Chondrocyte (in vitro differentiated cells): ENCODE measurements around the gene TRAPPC4. TPM values are rescaled to one million over a fixed set of nuclear protein-coding genes. Genes with fewer than 3 reads are reported as not detected.

ENCODE experiments used
- DNase-seq: peaks from one replicate; pipeline ENCODE4 v3.0.0; 2021; ENCODE audit warnings: mixed read lengths, low spot score
- H3K27ac Mint-ChIP-seq: one replicate; pipeline ENCODE4 v1.8.0; 2021; ENCODE audit warnings: mild to moderate bottlenecking, moderate library complexity, mixed read lengths; ENCODE audit not compliant: unreplicated experiment
- H3K27me3 Mint-ChIP-seq: 2 replicates; pipeline ENCODE4 v1.8.0; 2021; ENCODE audit warnings: low read depth, mixed read lengths
- H3K36me3 Mint-ChIP-seq: 2 replicates; pipeline ENCODE4 v1.8.0; 2021; ENCODE audit warnings: low read depth, mixed read lengths
- H3K4me1 Mint-ChIP-seq: 2 replicates; pipeline ENCODE4 v1.8.0; 2021; ENCODE audit warnings: low read depth, mild to moderate bottlenecking, mixed read lengths
- H3K4me3 Mint-ChIP-seq: one replicate; pipeline ENCODE4 v1.8.0; 2021; ENCODE audit warnings: mild to moderate bottlenecking, moderate library complexity, mixed read lengths; ENCODE audit not compliant: unreplicated experiment
- H3K9me3 Mint-ChIP-seq: 2 replicates; pipeline ENCODE4 v1.8.0; 2021; ENCODE audit warnings: low read depth, mixed read lengths
- total RNA-seq: library from RNA; stranded (reverse); gene quantifications from 3 replicates; pipeline ENCODE4 v1.2.1, GENCODE V29; 2021
- TF ChIP-seq, protein P1 (sequence below): fragments of 200-600 bp; sonication (generic); IDR thresholded peaks from 2 replicates; pipeline ENCODE4 v1.5.0; 2021; ENCODE audit warnings: antibody characterized with exemption, mild to moderate bottlenecking, moderate library complexity

TRAPPC4 gene
- total RNA-seq, 1 donor from 2014 or later: 73.0 TPM

DNA sequence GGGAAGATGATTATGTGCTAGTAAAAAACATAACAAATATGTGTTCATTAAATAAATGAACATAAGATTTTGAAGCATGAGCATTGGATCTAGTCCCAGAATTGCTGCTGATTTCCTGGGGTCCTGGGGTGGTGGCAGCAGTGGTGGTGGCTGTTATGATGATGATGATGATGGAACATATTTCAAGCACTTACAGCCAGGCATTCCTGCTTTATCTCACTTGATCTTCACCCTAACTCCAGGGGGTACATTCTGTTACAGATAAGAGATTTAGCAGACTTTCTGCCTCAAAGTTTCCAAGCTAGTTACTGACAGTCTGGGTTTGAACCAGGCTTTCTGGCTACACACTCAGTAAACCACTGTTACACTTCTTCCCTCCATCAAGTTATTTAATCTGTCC lies 5.2 kb downstream of the TRAPPC4 start:
- peaks cover 24% of the 10 kb centered on the region for H3K4me1 Mint-ChIP-seq
- H3K9me3 Mint-ChIP-seq: no peaks in the 10 kb centered on the region
- H3K4me3 Mint-ChIP-seq: no peak overlapping the region
- H3K27ac Mint-ChIP-seq: peak overlapping the region; percentile 4
- H3K27me3 Mint-ChIP-seq: no peaks in the 10 kb centered on the region
- TF ChIP-seq, protein P1, sequence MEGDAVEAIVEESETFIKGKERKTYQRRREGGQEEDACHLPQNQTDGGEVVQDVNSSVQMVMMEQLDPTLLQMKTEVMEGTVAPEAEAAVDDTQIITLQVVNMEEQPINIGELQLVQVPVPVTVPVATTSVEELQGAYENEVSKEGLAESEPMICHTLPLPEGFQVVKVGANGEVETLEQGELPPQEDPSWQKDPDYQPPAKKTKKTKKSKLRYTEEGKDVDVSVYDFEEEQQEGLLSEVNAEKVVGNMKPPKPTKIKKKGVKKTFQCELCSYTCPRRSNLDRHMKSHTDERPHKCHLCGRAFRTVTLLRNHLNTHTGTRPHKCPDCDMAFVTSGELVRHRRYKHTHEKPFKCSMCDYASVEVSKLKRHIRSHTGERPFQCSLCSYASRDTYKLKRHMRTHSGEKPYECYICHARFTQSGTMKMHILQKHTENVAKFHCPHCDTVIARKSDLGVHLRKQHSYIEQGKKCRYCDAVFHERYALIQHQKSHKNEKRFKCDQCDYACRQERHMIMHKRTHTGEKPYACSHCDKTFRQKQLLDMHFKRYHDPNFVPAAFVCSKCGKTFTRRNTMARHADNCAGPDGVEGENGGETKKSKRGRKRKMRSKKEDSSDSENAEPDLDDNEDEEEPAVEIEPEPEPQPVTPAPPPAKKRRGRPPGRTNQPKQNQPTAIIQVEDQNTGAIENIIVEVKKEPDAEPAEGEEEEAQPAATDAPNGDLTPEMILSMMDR: no peak
- H3K36me3 Mint-ChIP-seq: peaks cover 13% of the 10 kb centered on the region
- no peak for DNase-seq

DNA sequence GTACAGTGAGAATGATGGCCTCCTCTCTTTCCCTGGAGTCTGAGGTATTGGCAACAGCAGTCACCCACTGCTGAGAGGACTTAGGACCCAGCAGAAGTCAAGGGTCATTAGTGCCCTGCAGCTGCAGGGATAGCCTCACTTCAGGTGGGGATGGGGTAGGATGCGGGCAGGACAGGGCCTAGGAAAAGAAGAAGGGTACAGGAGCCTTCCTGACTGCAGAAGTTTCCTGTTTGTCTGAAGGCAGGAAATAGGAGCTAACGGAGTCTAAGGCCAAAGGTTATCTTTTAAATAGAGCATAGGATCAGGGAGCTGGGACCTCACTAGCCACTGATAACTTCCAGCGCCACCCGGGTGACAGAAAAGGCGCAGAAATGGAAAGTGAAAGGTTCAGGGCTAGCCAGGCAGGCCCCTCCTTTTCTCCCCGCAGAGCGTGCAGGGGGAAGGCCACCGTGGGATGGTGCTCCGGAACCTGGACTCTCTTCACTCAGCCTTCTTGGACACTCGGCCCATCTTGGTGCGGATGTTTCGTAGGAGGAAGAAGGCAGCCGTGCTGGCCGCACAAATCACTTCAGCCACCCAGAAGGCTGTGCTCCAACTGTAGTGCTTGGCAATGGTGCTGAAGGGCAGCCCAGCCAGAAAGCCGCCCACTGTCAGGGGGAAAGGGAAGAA lies 6.0 kb downstream of the TRAPPC4 start:
- Mint-ChIP-seq H3K4me3 (no peak overlapping the region), H3K27ac (peak overlapping the region; percentile 8), H3K9me3 (no peaks in the 10 kb centered on the region), H3K4me1 (peaks cover 29% of the 10 kb centered on the region), H3K36me3 (peaks cover 13% of the 10 kb centered on the region), H3K27me3 (no peaks in the 10 kb centered on the region)
- DNase-seq: no peak
- TF ChIP-seq, protein P1: no peak

GRCh38 chr11:119025099-119025473 lies 6.5 kb downstream of the TRAPPC4 start:
- peak; percentile 41 for DNase-seq
- Mint-ChIP-seq H3K4me1 (peaks cover 29% of the 10 kb centered on the region), H3K27ac (peak overlapping the region; percentile 24), H3K36me3 (peaks cover 12% of the 10 kb centered on the region), H3K4me3 (no peak overlapping the region), H3K27me3 (no peaks in the 10 kb centered on the region), H3K9me3 (no peaks in the 10 kb centered on the region)
- TF ChIP-seq, protein P1: no peak

DNA sequence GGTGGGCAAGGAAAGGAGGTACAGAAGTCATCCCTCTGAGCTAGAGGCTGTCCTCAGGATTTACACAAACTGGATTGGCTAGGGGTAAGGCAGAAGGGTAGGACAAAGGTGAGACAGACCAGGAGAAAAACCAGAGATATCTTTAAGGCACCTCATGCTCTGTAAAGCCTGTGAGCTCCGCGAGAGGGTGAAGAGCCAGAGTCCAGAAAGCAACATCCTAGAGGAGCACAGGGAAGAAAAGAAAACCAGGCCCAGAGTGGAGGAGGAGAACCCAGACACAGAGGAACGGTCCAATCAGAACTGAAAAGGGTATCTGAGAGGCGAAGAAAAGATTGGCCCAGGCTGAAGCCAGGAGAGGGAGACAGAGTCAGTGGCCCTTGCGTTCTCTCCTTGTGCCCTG lies 7.0 kb downstream of the TRAPPC4 start:
- Mint-ChIP-seq H3K9me3 (no peaks in the 10 kb centered on the region), H3K4me3 (no peak overlapping the region), H3K36me3 (peaks cover 11% of the 10 kb centered on the region)

GRCh38 chr11:119025978-119026766 lies 7.6 kb downstream of the TRAPPC4 start:
- H3K27ac Mint-ChIP-seq: no peak overlapping the region
- H3K4me1 Mint-ChIP-seq: peaks cover 24% of the 10 kb centered on the region
- no peaks in the 10 kb centered on the region for H3K27me3 Mint-ChIP-seq
- H3K4me3 Mint-ChIP-seq: no peak overlapping the region
- no peaks in the 10 kb centered on the region for H3K9me3 Mint-ChIP-seq
- peaks cover 11% of the 10 kb centered on the region for H3K36me3 Mint-ChIP-seq
- TF ChIP-seq, protein P1: no peak
- DNase-seq: peak; percentile 72

More for the DNA sequence above, 7.0 kb downstream of the TRAPPC4 start:
- no peaks in the 10 kb centered on the region for H3K27me3 Mint-ChIP-seq
- H3K4me1 Mint-ChIP-seq: peaks cover 24% of the 10 kb centered on the region
- TF ChIP-seq, protein P1: no peak
- H3K27ac Mint-ChIP-seq: peak overlapping the region; percentile 24
- no peak for DNase-seq
